ENCODE measurements around the gene SHISA9.

The SHISA9 gene

DNA sequence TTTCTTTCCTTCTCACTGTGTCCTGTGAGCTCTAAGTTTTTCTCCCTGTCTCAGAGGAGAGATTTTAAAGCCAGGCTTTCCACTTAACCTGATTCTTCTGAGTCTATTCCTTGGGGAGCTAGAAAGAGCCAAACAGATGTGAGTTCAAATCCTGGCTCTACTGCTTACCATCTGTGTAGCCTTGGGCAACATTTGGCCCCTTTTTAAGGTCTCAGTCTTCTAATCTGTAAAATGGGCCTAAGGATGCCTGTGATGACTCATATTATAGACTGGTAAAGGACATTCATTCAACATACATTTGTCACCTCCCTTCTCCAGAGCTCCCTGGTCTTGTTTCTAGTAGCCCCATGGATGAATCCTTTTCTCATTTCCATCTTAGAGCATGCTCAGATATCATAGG, 304.0 kb downstream of the SHISA9 start:
- no peak for TF ChIP-seq EZH2phosphoT487 (IDR thresholded peaks at IDR 0.05; ENCODE audit: low read depth)
- TF ChIP-seq, protein P1, sequence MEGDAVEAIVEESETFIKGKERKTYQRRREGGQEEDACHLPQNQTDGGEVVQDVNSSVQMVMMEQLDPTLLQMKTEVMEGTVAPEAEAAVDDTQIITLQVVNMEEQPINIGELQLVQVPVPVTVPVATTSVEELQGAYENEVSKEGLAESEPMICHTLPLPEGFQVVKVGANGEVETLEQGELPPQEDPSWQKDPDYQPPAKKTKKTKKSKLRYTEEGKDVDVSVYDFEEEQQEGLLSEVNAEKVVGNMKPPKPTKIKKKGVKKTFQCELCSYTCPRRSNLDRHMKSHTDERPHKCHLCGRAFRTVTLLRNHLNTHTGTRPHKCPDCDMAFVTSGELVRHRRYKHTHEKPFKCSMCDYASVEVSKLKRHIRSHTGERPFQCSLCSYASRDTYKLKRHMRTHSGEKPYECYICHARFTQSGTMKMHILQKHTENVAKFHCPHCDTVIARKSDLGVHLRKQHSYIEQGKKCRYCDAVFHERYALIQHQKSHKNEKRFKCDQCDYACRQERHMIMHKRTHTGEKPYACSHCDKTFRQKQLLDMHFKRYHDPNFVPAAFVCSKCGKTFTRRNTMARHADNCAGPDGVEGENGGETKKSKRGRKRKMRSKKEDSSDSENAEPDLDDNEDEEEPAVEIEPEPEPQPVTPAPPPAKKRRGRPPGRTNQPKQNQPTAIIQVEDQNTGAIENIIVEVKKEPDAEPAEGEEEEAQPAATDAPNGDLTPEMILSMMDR (IDR thresholded peaks at IDR 0.05; ENCODE audit: low read depth, low read length) = no peak
- Histone ChIP-seq H3K4me2 (ENCODE audit: low read length) (no peak overlapping the region), H3K9ac (ENCODE audit: low read length) (no peak overlapping the region), H3K27ac (ENCODE audit: low read length) (no peak overlapping the region), H3K79me2 (ENCODE audit: low read length) (no peaks in the 10 kb centered on the region), H4K20me1 (ENCODE audit: insufficient read depth, low read length) (no peaks in the 10 kb centered on the region), H3K4me3 (ENCODE audit: low read length) (no peak overlapping the region), H2AFZ (ENCODE audit: low read depth, low read length) (no peak overlapping the region), H3K36me3 (replicated peaks; ENCODE audit: low read depth, low read length) (no peaks in the 10 kb centered on the region), H3K27me3 (ENCODE audit: low read depth, low read length) (no peaks in the 10 kb centered on the region; the same call in 1 of the 2 replicates), H3K4me1 (ENCODE audit: low read length) (no peaks in the 10 kb centered on the region), H3K9me3 (ENCODE audit: insufficient read depth, low read length) (no peaks in the 10 kb centered on the region)

DNA sequence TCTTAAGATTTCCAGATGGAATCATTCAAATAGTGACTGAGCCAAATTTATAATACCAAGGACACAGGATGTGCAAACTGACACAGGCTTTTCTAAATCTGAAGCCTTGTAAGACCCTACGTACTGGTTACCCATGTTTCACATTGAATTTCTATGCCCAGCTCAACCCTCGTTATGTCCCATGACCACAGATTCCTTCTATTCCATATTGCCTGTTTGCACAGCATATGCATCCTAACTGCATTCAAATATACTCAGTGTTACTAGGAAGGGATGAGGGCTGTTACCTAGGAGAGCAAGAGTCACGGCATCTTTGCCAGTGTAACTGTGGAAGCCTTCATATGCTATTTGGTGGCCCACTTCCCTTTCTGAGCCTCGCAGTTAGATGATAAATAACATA, 305.2 kb downstream of the SHISA9 start:
- Histone ChIP-seq H3K79me2 (ENCODE audit: low read length) (no peaks in the 10 kb centered on the region), H3K27me3 (ENCODE audit: low read depth, low read length) (no peaks in the 10 kb centered on the region; the same call in 1 of the 2 replicates), H3K4me1 (ENCODE audit: low read length) (0 out of 2 replicates have a peak, but pooled peaks cover 3% of the 10 kb centered on the region), H3K4me2 (ENCODE audit: low read length) (no peak overlapping the region), H3K9me3 (ENCODE audit: insufficient read depth, low read length) (no peaks in the 10 kb centered on the region), H2AFZ (ENCODE audit: low read depth, low read length) (no peak overlapping the region), H4K20me1 (ENCODE audit: insufficient read depth, low read length) (no peaks in the 10 kb centered on the region), H3K9ac (ENCODE audit: low read length) (no peak overlapping the region), H3K27ac (ENCODE audit: low read length) (no peak overlapping the region), H3K36me3 (replicated peaks; ENCODE audit: low read depth, low read length) (no peaks in the 10 kb centered on the region), H3K4me3 (ENCODE audit: low read length) (no peak overlapping the region)
- TF ChIP-seq EZH2phosphoT487 (IDR thresholded peaks at IDR 0.05; ENCODE audit: low read depth) = no peak

DNA sequence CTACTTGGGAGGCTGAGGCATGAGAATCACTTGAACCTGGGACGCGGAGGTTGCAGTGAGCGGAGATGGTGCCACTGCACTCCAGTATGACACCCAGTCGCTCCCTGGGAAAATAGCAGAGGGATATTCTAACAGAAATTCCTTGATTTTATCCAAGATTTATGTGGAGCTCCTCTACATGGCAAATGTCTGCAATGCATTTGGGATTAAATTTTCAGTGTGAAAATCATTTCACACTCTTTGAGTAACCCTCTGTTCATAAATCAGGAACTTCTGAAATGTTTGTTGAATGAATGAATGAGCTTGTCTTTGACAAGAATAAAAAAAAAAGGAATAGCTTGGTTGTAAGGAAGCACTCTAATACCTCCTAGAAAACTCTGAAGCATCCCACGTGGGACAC, 305.8 kb downstream of the SHISA9 start:
- Histone ChIP-seq H3K27me3 (ENCODE audit: low read depth, low read length) (no peaks in the 10 kb centered on the region; the same call in 1 of the 2 replicates), H2AFZ (ENCODE audit: low read depth, low read length) (no peak overlapping the region), H3K9ac (ENCODE audit: low read length) (no peak overlapping the region), H4K20me1 (ENCODE audit: insufficient read depth, low read length) (no peaks in the 10 kb centered on the region), H3K9me3 (ENCODE audit: insufficient read depth, low read length) (no peaks in the 10 kb centered on the region), H3K36me3 (replicated peaks; ENCODE audit: low read depth, low read length) (no peaks in the 10 kb centered on the region), H3K27ac (ENCODE audit: low read length) (no peak overlapping the region), H3K4me2 (ENCODE audit: low read length) (no peak overlapping the region), H3K4me1 (ENCODE audit: low read length) (peaks cover 5% of the 10 kb centered on the region; the same call in 1 of the 2 replicates), H3K79me2 (ENCODE audit: low read length) (no peaks in the 10 kb centered on the region), H3K4me3 (ENCODE audit: low read length) (no peak overlapping the region)
- TF ChIP-seq, protein P1 (IDR thresholded peaks at IDR 0.05; ENCODE audit: low read depth, low read length) = no peak
- no peak for TF ChIP-seq EZH2phosphoT487 (IDR thresholded peaks at IDR 0.05; ENCODE audit: low read depth)

DNA sequence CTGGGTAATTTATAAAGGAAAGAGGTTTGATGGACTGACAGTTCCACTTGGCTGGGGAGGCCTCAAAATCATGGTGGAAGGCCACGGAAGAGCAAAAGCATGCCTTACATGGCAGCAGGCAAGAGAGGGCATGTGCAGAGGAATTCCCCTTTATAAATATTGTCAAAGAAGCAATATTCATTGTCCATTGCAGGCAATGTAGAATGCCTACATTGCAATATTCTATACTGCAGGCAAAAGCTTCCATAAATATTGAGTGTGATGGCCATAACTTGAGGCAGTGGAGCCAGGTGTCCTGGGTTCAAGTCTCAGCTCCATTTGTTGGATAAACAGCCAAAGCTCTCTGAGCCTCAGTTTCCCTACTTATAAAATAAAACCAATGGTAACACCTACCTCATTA, 322.3 kb downstream of the SHISA9 start:
- no peak overlapping the region for H3K4me2 ChIP-seq (ENCODE audit: low read length)

More for the DNA sequence above, 322.3 kb downstream of the SHISA9 start:
- Histone ChIP-seq H3K79me2 (ENCODE audit: low read length) (no peaks in the 10 kb centered on the region), H3K36me3 (replicated peaks; ENCODE audit: low read depth, low read length) (no peaks in the 10 kb centered on the region), H3K27ac (ENCODE audit: low read length) (no peak overlapping the region), H3K27me3 (ENCODE audit: low read depth, low read length) (peaks cover 3% of the 10 kb centered on the region; the same call in 1 of the 2 replicates), H3K9me3 (ENCODE audit: insufficient read depth, low read length) (no peaks in the 10 kb centered on the region), H4K20me1 (ENCODE audit: insufficient read depth, low read length) (no peaks in the 10 kb centered on the region), H2AFZ (ENCODE audit: low read depth, low read length) (no peak overlapping the region), H3K4me3 (ENCODE audit: low read length) (no peak overlapping the region), H3K4me1 (ENCODE audit: low read length) (no peaks in the 10 kb centered on the region), H3K9ac (ENCODE audit: low read length) (no peak overlapping the region)
- TF ChIP-seq EZH2phosphoT487 (IDR thresholded peaks at IDR 0.05; ENCODE audit: low read depth) = no peak
- TF ChIP-seq, protein P1 (IDR thresholded peaks at IDR 0.05; ENCODE audit: low read depth, low read length) = no peak
